ENCODE results near the gene TAF1A.

- TF ChIP-seq CTCF (conservative IDR thresholded peaks at IDR 0.05; ENCODE audit: low read depth, low read length), result no peak
- no peak for TF ChIP-seq EZH2 (IDR thresholded peaks at IDR 0.05; ENCODE audit: borderline replicate concordance, low read depth, low read length, poor library complexity, severe bottlenecking)
These were observed 59.8 kb downstream of the TAF1A start for GRCh38 chr1:222529916-222530315.
